Measurements from ENCODE around the gene SCCPDH. TPM values are rescaled to one million over a fixed set of nuclear protein-coding genes. Genes with fewer than 3 reads are reported as not detected.
A peak's percentile ranks its signal among the peaks of the same experiment; 100 is the strongest.
"Not testable (repeated sequence)": the region's sequence is repeated elsewhere in the genome, so short reads cannot be mapped to it uniquely, and the experiment has no call there.

Gene SCCPDH
- total and polyA plus RNA-seq, 5 experiments from 2014 or later, result 11.3 to 36.8 (median 31.3) TPM

- Mint-ChIP-seq H3K4me3 (no peak overlapping the region), H3K36me3 (peaks cover 30 to 84% (median 72%) of the 10 kb centered on the region in 3 donors), H3K9me3 (peaks cover under 1 to 20% (median 6%) of the 10 kb centered on the region in 9 donors), H3K4me1 (peaks cover 0 to 5% (median 0%) of the 10 kb centered on the region in 4 donors), H3K27ac (peak overlapping the region in 2 of 10 donors; percentile 0 to 78), H3K27me3 (no peaks in the 10 kb centered on the region)
- no peak for ATAC-seq
- POLR2A ChIA-PET, result no interaction called here
- DNase-seq, result no peak
Observed at GRCh38 chr1:246733704-246734103, 9.5 kb downstream of the SCCPDH start.

GRCh38 chr1:246734866-246735265 is 10.7 kb downstream of the SCCPDH start:
- Mint-ChIP-seq H3K27me3 (no peaks in the 10 kb centered on the region), H3K9me3 (peaks cover 0 to 17% (median 2%) of the 10 kb centered on the region in 9 donors), H3K4me1 (peaks cover 0 to 5% (median 0%) of the 10 kb centered on the region in 4 donors), H3K27ac (peak overlapping the region in 1 of 10 donors; percentile 5), H3K36me3 (peaks cover 27 to 83% (median 69%) of the 10 kb centered on the region in 3 donors), H3K4me3 (no peak overlapping the region)
- ATAC-seq, result no peak
- POLR2A ChIA-PET, result no interaction called here
- DNase-seq, result no peak

GRCh38 chr1:246735735-246736134 is 11.5 kb downstream of the SCCPDH start:
- no peak overlapping the region for H3K4me3 Mint-ChIP-seq
- peaks cover 0 to 5% (median 0%) of the 10 kb centered on the region in 4 donors for H3K4me1 Mint-ChIP-seq
- POLR2A ChIA-PET, result no interaction called here
- ATAC-seq (no peak), DNase-seq (no peak)
- H3K9me3 Mint-ChIP-seq, result peaks cover 0 to 10% (median 2%) of the 10 kb centered on the region in 9 donors
- H3K27me3 Mint-ChIP-seq, result no peaks in the 10 kb centered on the region
- H3K27ac Mint-ChIP-seq, result no peak overlapping the region
- peaks cover 21 to 81% (median 69%) of the 10 kb centered on the region in 3 donors for H3K36me3 Mint-ChIP-seq

- DNase-seq (no peak), ATAC-seq (no peak)
- Mint-ChIP-seq H3K27ac (no peak overlapping the region), H3K9me3 (peaks cover 0 to 19% (median 3%) of the 10 kb centered on the region in 9 donors), H3K4me3 (no peak overlapping the region), H3K27me3 (no peaks in the 10 kb centered on the region), H3K36me3 (peaks cover 15 to 79% (median 57%) of the 10 kb centered on the region in 3 donors), H3K4me1 (no peaks in the 10 kb centered on the region)
- POLR2A ChIA-PET, result no interaction called here
Observed at GRCh38 chr1:246742396-246742795, 18.2 kb downstream of the SCCPDH start.

- H3K4me3 Mint-ChIP-seq, ATAC-seq, DNase-seq, H3K4me1 Mint-ChIP-seq, H3K9me3 Mint-ChIP-seq, H3K27me3 Mint-ChIP-seq: not testable (repeated sequence)
- peaks cover 5 to 56% (median 29%) of the 10 kb centered on the region in 3 donors for H3K36me3 Mint-ChIP-seq
- H3K27ac Mint-ChIP-seq, result peak overlapping the region in 1 of 10 donors; percentile 16
- POLR2A ChIA-PET, result interaction anchor here (0.7 kb wide), 1 partner anchor 252 kb away, joined by 3 read pairs; no protein-coding TSS in a partner anchor
Observed at GRCh38 chr1:246746155-246746554, 21.9 kb downstream of the SCCPDH start.

GRCh38 chr1:246748006-246748405 is 23.8 kb downstream of the SCCPDH start:
- Mint-ChIP-seq H3K9me3 (no peaks in the 10 kb centered on the region), H3K27ac (no peak overlapping the region), H3K27me3 (no peaks in the 10 kb centered on the region), H3K4me1 (peaks cover 0 to 2% (median 0%) of the 10 kb centered on the region in 4 donors), H3K4me3 (no peak overlapping the region), H3K36me3 (peaks cover 5 to 38% (median 10%) of the 10 kb centered on the region in 3 donors)
- POLR2A ChIA-PET, result no interaction called here
- ATAC-seq (no peak), DNase-seq (no peak)

- Mint-ChIP-seq H3K4me3 (no peak overlapping the region), H3K4me1 (peaks cover 0 to 2% (median 0%) of the 10 kb centered on the region in 4 donors), H3K9me3 (no peaks in the 10 kb centered on the region), H3K27me3 (no peaks in the 10 kb centered on the region), H3K36me3 (peaks cover 5 to 29% (median 7%) of the 10 kb centered on the region in 3 donors), H3K27ac (peak overlapping the region in 1 of 10 donors; percentile 13)
- DNase-seq (no peak), ATAC-seq (no peak)
- POLR2A ChIA-PET, result no interaction called here
Observed at GRCh38 chr1:246748867-246749266, 24.7 kb downstream of the SCCPDH start.

- Mint-ChIP-seq H3K4me3 (no peak overlapping the region), H3K4me1 (peaks cover 0 to 2% (median 0%) of the 10 kb centered on the region in 4 donors), H3K27ac (no peak overlapping the region), H3K27me3 (no peaks in the 10 kb centered on the region), H3K9me3 (no peaks in the 10 kb centered on the region), H3K36me3 (peaks cover 0 to 18% (median 0%) of the 10 kb centered on the region in 3 donors)
- POLR2A ChIA-PET, result no interaction called here
- DNase-seq, result no peak
- ATAC-seq, result no peak
Observed at GRCh38 chr1:246750752-246751151, 26.5 kb downstream of the SCCPDH start.

GRCh38 chr1:246753670-246754535 is 29.7 kb downstream of the SCCPDH start:
- Mint-ChIP-seq H3K4me1 (peaks cover 0 to 2% (median 0%) of the 10 kb centered on the region in 4 donors), H3K4me3 (no peak overlapping the region), H3K36me3 (peaks cover 0 to 9% (median under 1%) of the 10 kb centered on the region in 3 donors), H3K9me3 (no peaks in the 10 kb centered on the region), H3K27me3 (no peaks in the 10 kb centered on the region), H3K27ac (peak overlapping the region in 2 of 10 donors; percentile 17 to 59)
- peak; percentile 79 to 86 for ATAC-seq
- POLR2A ChIA-PET, result interaction anchor here (0.6 kb wide), 1 partner anchor 398 kb away, joined by 3 read pairs; no protein-coding TSS in a partner anchor
- DNase-seq, result peak; percentile 40 to 82 (median 58)

- peaks cover 0 to 2% (median 0%) of the 10 kb centered on the region in 4 donors for H3K4me1 Mint-ChIP-seq
- POLR2A ChIA-PET, result no interaction called here
- H3K27ac Mint-ChIP-seq, result no peak overlapping the region
- H3K27me3 Mint-ChIP-seq, result no peaks in the 10 kb centered on the region
- no peak for DNase-seq
- H3K36me3 Mint-ChIP-seq, result peaks cover 2 to 23% (median 8%) of the 10 kb centered on the region in 3 donors
- H3K4me3 Mint-ChIP-seq, result no peak overlapping the region
- no peaks in the 10 kb centered on the region for H3K9me3 Mint-ChIP-seq
- ATAC-seq, result no peak
Observed at GRCh38 chr1:246755419-246755818, 31.2 kb downstream of the SCCPDH start.

- peaks cover 0 to 2% (median 0%) of the 10 kb centered on the region in 4 donors for H3K4me1 Mint-ChIP-seq
- DNase-seq (no peak), ATAC-seq (no peak)
- H3K4me3 Mint-ChIP-seq, result no peak overlapping the region
- peak overlapping the region in 1 of 10 donors; percentile 13 for H3K27ac Mint-ChIP-seq
- POLR2A ChIA-PET, result no interaction called here
- H3K36me3 Mint-ChIP-seq, result peaks cover 12 to 66% (median 30%) of the 10 kb centered on the region in 3 donors
- no peaks in the 10 kb centered on the region for H3K9me3 Mint-ChIP-seq
- H3K27me3 Mint-ChIP-seq, result no peaks in the 10 kb centered on the region
Observed at GRCh38 chr1:246760422-246761347, 36.5 kb downstream of the SCCPDH start.

- POLR2A ChIA-PET, result no interaction called here
- Mint-ChIP-seq H3K27me3 (no peaks in the 10 kb centered on the region), H3K27ac (no peak overlapping the region), H3K9me3 (no peaks in the 10 kb centered on the region), H3K4me3 (no peak overlapping the region), H3K36me3 (peaks cover 12 to 73% (median 30%) of the 10 kb centered on the region in 3 donors), H3K4me1 (peaks cover 0 to 2% (median 0%) of the 10 kb centered on the region in 4 donors)
- DNase-seq, result no peak
- ATAC-seq, result no peak
Observed at GRCh38 chr1:246761396-246761795, 37.2 kb downstream of the SCCPDH start.

Measured in naive thymus-derived CD8-positive, alpha-beta T cell (primary cell).